ENCODE results near the gene METTL27. TPM values are rescaled to one million over a fixed set of nuclear protein-coding genes. Genes with fewer than 3 reads are reported as not detected.
A peak's percentile ranks its signal among the peaks of the same experiment; 100 is the strongest.

METTL27 gene
- total RNA-seq, 4 donors from 2014 or later: 0.93 to 7.8 (median 3.5) TPM

- peaks cover 51% of the 10 kb centered on the region for H3K27me3 ChIP-seq
- H3K36me3 ChIP-seq: no peaks in the 10 kb centered on the region
- TF ChIP-seq POLR2A (IDR thresholded peaks at IDR 0.05) (no peak), POLR2AphosphoS5 (IDR thresholded peaks at IDR 0.05) (no peak), CTCF (IDR thresholded peaks at IDR 0.05) (no peak), EP300 (IDR thresholded peaks at IDR 0.05) (no peak)
- H3K27ac ChIP-seq: no peak overlapping the region
- peaks cover 0 to 16% (median 3%) of the 10 kb centered on the region in 3 donors for H3K4me1 ChIP-seq
- no peak for ATAC-seq
- no peak overlapping the region for H3K4me3 ChIP-seq
- H3K9me3 ChIP-seq: no peaks in the 10 kb centered on the region
- WGBS, 2 donors (ENCODE audit: low coverage in 1 of 2): 64 to 68% methylated on average over 3 to 9 of the region's 13 CpGs
Measured at GRCh38 chr7:73833251-73833919, 8.9 kb downstream of the METTL27 start.

GRCh38 chr7:73832806-73833205 lies 9.5 kb downstream of the METTL27 start:
- peaks cover 51% of the 10 kb centered on the region for H3K27me3 ChIP-seq
- no peak for TF ChIP-seq POLR2AphosphoS5 (IDR thresholded peaks at IDR 0.05)
- TF ChIP-seq CTCF (IDR thresholded peaks at IDR 0.05): no peak
- no peak for TF ChIP-seq POLR2A (IDR thresholded peaks at IDR 0.05)
- no peak for TF ChIP-seq EP300 (IDR thresholded peaks at IDR 0.05)
- no peaks in the 10 kb centered on the region for H3K36me3 ChIP-seq
- peaks cover 0 to 22% (median 7%) of the 10 kb centered on the region in 3 donors for H3K4me1 ChIP-seq
- no peak for ATAC-seq
- 60 to 64% methylated on average over 7 to 13 of the region's 13 CpGs for WGBS, 2 donors (ENCODE audit: low coverage in 1 of 2)
- no peak overlapping the region for H3K4me3 ChIP-seq
- H3K27ac ChIP-seq: no peak overlapping the region
- no peaks in the 10 kb centered on the region for H3K9me3 ChIP-seq

GRCh38 chr7:73831834-73832651 lies 10.3 kb downstream of the METTL27 start:
- H3K4me3 ChIP-seq: no peak overlapping the region
- H3K9me3 ChIP-seq: no peaks in the 10 kb centered on the region
- peak overlapping the region in 1 of 4 donors; percentile 6 for H3K27ac ChIP-seq
- ATAC-seq: peak; percentile 25
- H3K27me3 ChIP-seq: peaks cover 51% of the 10 kb centered on the region
- WGBS, 2 donors (ENCODE audit: low coverage in 1 of 2): 45 to 60% methylated on average over 2 to 4 of the region's 16 CpGs
- no peak for TF ChIP-seq POLR2A (IDR thresholded peaks at IDR 0.05)
- no peak for TF ChIP-seq CTCF (IDR thresholded peaks at IDR 0.05)
- TF ChIP-seq EP300 (IDR thresholded peaks at IDR 0.05): no peak
- TF ChIP-seq POLR2AphosphoS5 (IDR thresholded peaks at IDR 0.05): no peak
- H3K4me1 ChIP-seq: peaks cover 0 to 28% (median 11%) of the 10 kb centered on the region in 3 donors
- H3K36me3 ChIP-seq: no peaks in the 10 kb centered on the region

- Histone ChIP-seq H3K4me3 (no peak overlapping the region), H3K4me1 (peaks cover 0 to 28% (median 11%) of the 10 kb centered on the region in 3 donors), H3K27ac (no peak overlapping the region), H3K36me3 (no peaks in the 10 kb centered on the region), H3K27me3 (peaks cover 51% of the 10 kb centered on the region), H3K9me3 (no peaks in the 10 kb centered on the region)
- TF ChIP-seq POLR2AphosphoS5 (IDR thresholded peaks at IDR 0.05): no peak
- no CpG with 5 or more reads among the region's 16 CpGs for WGBS, 2 donors (ENCODE audit: low coverage in 1 of 2)
- no peak for ATAC-seq
Measured at GRCh38 chr7:73831584-73831833, 10.8 kb downstream of the METTL27 start.

- no peak for TF ChIP-seq POLR2AphosphoS5 (IDR thresholded peaks at IDR 0.05)
- no peak for TF ChIP-seq CTCF (IDR thresholded peaks at IDR 0.05)
- TF ChIP-seq POLR2A (IDR thresholded peaks at IDR 0.05): no peak
- TF ChIP-seq EP300 (IDR thresholded peaks at IDR 0.05): no peak
- Histone ChIP-seq H3K4me3 (no peak within 1 kb of the TSS), H3K36me3 (no peaks in the 10 kb centered on the region), H3K9me3 (no peaks in the 10 kb centered on the region), H3K27ac (peak within 1 kb of the TSS in 1 of 4 donors; percentile 6), H3K27me3 (peaks cover 51% of the 10 kb centered on the region), H3K4me1 (peaks cover 0 to 28% (median 11%) of the 10 kb centered on the region in 3 donors)
- ATAC-seq: no peak
- 50 to 63% methylated on average over 4 to 16 of the region's 42 CpGs for WGBS, 2 donors (ENCODE audit: low coverage in 1 of 2)
Measured at GRCh38 chr7:73830681-73831583, 11.4 kb downstream of the METTL27 start, which contains the start of gene CLDN4. TSS of gene CLDN4 (plus strand) at chr7:73830996. CDS start at chr7:73831202, 206 bp downstream.

All from gastroesophageal sphincter (tissue), 4 donors.